Glutamatergic neuron (in vitro differentiated cells): ENCODE data around the gene EOGT. TPM values are rescaled to one million over a fixed set of nuclear protein-coding genes. Genes with fewer than 3 reads are reported as not detected.

ENCODE experiments used
- DNase-seq: peaks from one replicate; pipeline ENCODE4 v3.0.0; 2022
- H3K27ac Mint-ChIP-seq: one replicate; pipeline ENCODE4 v1.8.0; 2020; ENCODE audit warnings: mild to moderate bottlenecking, mixed read lengths, inconsistent platforms; ENCODE audit not compliant: unreplicated experiment
- H3K27me3 Mint-ChIP-seq: one replicate; pipeline ENCODE4 v1.8.0; 2020; ENCODE audit warnings: mild to moderate bottlenecking, moderate library complexity, mixed read lengths, inconsistent platforms; ENCODE audit not compliant: unreplicated experiment
- H3K36me3 Mint-ChIP-seq: one replicate; pipeline ENCODE4 v1.8.0; 2020; ENCODE audit warnings: mild to moderate bottlenecking, mixed read lengths, inconsistent platforms; ENCODE audit not compliant: unreplicated experiment
- H3K4me1 Mint-ChIP-seq: one replicate; pipeline ENCODE4 v1.8.0; 2020; ENCODE audit warnings: mild to moderate bottlenecking, low read depth, mixed read lengths, inconsistent platforms; ENCODE audit not compliant: unreplicated experiment
- H3K4me3 Mint-ChIP-seq: one replicate; pipeline ENCODE4 v1.8.0; 2020; ENCODE audit warnings: mild to moderate bottlenecking, mixed read lengths, inconsistent platforms; ENCODE audit not compliant: unreplicated experiment
- H3K9me3 Mint-ChIP-seq: one replicate; pipeline ENCODE4 v1.8.0; 2020; ENCODE audit warnings: mild to moderate bottlenecking, moderate library complexity, mixed read lengths, inconsistent platforms; ENCODE audit not compliant: unreplicated experiment
- total RNA-seq: library from RNA; stranded (reverse); fragmentation: NEBNext Ultra II Directional; extraction: Animal tissue kit (Norgen Biotek cat#: 25700); gene quantifications from one replicate; pipeline ENCODE4 v1.2.1, GENCODE V29; 2021; ENCODE audit not compliant: unreplicated experiment
- TF ChIP-seq, protein P1 (sequence below): fragments of 200-600 bp; sonication (generic); IDR thresholded peaks from one replicate; pipeline ENCODE4 v1.5.0; 2021; ENCODE audit not compliant: partially characterized antibody, unreplicated experiment

Gene EOGT
- total RNA-seq, 1 donor from 2014 or later = 17.2 TPM

DNA sequence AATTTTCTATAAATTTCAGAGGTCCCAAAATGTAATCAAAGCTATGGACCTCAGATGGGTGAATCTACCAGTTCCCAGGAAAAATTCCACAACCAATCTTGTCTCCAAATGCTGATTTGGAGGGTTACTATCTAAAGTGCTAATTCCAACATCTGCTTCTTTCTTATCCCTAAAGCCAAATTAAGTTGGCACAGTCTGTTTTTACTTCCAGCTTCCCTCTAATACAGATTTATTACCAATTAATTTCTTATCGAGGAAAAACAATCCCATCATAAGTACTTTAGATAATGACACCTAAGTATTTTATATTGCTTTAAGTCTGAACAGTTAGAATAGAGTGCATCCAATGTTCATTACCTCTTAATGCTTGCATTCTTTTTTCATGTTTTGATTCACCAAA, 68.3 kb downstream of the EOGT start:
- TF ChIP-seq, protein P1, sequence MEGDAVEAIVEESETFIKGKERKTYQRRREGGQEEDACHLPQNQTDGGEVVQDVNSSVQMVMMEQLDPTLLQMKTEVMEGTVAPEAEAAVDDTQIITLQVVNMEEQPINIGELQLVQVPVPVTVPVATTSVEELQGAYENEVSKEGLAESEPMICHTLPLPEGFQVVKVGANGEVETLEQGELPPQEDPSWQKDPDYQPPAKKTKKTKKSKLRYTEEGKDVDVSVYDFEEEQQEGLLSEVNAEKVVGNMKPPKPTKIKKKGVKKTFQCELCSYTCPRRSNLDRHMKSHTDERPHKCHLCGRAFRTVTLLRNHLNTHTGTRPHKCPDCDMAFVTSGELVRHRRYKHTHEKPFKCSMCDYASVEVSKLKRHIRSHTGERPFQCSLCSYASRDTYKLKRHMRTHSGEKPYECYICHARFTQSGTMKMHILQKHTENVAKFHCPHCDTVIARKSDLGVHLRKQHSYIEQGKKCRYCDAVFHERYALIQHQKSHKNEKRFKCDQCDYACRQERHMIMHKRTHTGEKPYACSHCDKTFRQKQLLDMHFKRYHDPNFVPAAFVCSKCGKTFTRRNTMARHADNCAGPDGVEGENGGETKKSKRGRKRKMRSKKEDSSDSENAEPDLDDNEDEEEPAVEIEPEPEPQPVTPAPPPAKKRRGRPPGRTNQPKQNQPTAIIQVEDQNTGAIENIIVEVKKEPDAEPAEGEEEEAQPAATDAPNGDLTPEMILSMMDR = no peak
- no peaks in the 10 kb centered on the region for H3K4me1 Mint-ChIP-seq
- no peak overlapping the region for H3K27ac Mint-ChIP-seq
- H3K36me3 Mint-ChIP-seq = no peaks in the 10 kb centered on the region
- H3K27me3 Mint-ChIP-seq = no peaks in the 10 kb centered on the region
- DNase-seq = no peak
- no peak overlapping the region for H3K4me3 Mint-ChIP-seq
- no peaks in the 10 kb centered on the region for H3K9me3 Mint-ChIP-seq

DNA sequence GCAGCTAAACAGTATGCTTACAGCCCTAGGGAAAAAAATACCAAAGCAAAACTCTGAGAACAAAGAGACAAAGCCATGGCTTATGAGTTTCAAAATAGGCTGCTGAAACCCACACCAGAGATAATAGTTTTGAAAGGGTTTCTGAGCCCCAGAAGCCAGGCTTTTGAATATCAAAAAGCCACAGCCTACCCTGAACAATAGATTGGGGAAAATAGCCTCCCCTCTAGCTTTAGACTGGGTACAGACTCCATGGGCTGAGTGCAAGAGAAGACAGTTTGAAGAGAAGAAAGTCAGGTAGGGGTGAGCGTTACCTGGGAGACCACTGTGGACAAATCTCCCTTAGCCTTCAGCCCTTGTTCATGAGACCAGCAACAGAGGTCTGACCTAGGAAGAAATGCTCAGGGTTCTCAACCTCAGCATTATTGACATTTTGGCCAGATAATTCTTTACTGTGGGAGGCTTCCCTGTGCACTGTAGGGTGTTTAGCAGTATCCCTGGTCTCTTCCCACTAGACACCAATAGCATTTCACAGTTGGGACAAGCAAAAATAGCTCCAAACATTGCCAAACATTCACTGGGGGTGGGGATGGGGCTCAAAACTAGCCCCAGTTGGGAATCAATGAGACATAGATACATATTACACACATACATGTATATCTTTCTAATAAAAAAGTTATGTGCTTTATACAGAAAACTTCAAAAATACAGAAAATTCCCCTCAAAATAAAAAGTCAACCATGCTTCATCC, 69.6 kb downstream of the EOGT start:
- Mint-ChIP-seq H3K36me3 (no peaks in the 10 kb centered on the region), H3K4me3 (no peak overlapping the region), H3K9me3 (no peaks in the 10 kb centered on the region), H3K27me3 (no peaks in the 10 kb centered on the region), H3K4me1 (no peaks in the 10 kb centered on the region), H3K27ac (no peak overlapping the region)
- DNase-seq = no peak
- TF ChIP-seq, protein P1 = no peak

DNA sequence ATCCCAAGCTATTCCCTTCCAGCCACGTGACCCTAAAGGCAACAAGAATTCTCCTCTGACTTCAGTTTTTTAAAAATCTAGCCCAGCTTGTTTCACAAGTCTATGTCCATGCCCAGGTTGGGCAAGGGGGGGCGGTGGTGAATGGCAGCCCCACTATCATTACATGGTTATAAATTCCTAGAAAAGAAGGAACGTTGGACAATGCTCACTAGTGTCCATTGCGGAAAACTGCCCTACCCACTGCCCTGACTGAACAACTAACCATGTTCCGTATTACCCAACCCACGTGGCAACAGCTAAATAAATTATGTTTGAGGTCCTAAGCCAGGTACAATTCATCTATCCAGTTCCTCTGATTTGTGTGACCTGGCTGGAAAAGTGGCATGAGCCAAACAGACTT, 72.4 kb downstream of the EOGT start:
- H3K9me3 Mint-ChIP-seq = no peaks in the 10 kb centered on the region
- no peak overlapping the region for H3K4me3 Mint-ChIP-seq
- no peak overlapping the region for H3K27ac Mint-ChIP-seq
- DNase-seq = no peak
- no peaks in the 10 kb centered on the region for H3K27me3 Mint-ChIP-seq
- H3K4me1 Mint-ChIP-seq = no peaks in the 10 kb centered on the region
- no peaks in the 10 kb centered on the region for H3K36me3 Mint-ChIP-seq
- TF ChIP-seq, protein P1 = no peak

DNA sequence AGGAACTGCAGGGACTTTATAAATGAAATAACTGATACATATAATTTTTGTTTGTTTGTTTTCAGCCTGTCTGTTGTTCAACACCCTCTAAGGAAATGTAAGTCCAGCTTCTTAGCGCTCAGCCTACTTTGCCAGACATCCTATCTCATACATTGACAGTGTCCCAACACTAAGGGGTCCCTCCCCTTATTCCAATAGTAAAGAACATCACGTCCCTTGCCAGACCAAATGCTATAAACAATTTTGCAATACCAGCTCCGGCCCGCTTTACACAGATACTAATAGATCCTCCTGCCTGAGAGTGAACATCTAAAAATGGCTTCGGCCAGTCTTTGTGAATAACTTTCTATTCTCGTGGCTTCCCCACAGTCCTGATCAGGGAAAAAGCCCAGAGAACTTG, 76.6 kb downstream of the EOGT start:
- no peak for DNase-seq
- H3K27ac Mint-ChIP-seq = no peak overlapping the region
- no peaks in the 10 kb centered on the region for H3K4me1 Mint-ChIP-seq
- no peak overlapping the region for H3K4me3 Mint-ChIP-seq
- no peaks in the 10 kb centered on the region for H3K36me3 Mint-ChIP-seq
- TF ChIP-seq, protein P1 = no peak
- no peaks in the 10 kb centered on the region for H3K27me3 Mint-ChIP-seq
- no peaks in the 10 kb centered on the region for H3K9me3 Mint-ChIP-seq

DNA sequence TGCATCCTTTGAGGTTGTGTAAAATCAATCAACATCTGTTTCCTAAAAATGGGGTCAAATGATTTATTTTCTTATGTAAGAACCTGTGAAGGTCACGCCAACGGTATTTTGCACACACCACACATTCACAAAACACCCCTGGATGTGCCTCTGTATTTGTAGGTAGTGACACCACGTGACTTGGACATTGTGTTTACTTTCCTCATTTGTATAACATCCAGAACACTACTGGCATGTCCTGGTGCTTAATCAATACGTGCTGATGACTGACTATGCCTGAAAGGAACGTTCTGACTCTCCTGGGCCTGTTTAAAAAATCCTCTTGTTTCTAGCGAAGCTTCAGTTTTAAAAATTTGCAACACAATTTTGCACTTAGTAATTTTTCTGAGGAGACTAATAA, 77.7 kb downstream of the EOGT start:
- Mint-ChIP-seq H3K9me3 (peaks cover 2% of the 10 kb centered on the region), H3K4me1 (no peaks in the 10 kb centered on the region), H3K36me3 (no peaks in the 10 kb centered on the region), H3K27ac (no peak overlapping the region), H3K4me3 (no peak overlapping the region), H3K27me3 (peaks cover 6% of the 10 kb centered on the region)
- TF ChIP-seq, protein P1 = no peak
- no peak for DNase-seq
